Sigmoid colon (tissue), 4 donors: ENCODE results near the gene KLHDC3.

Experiments
- POLR2AphosphoS5 ChIP-seq, 4 donors: sonication (generic); formaldehyde crosslinking; IDR thresholded peaks; one replicate each; pipeline ENCODE4 v1.6.1; 2017; ENCODE audit warnings: antibody characterized with exemption in 4 of 4
- TF ChIP-seq, protein P1 (sequence below), 4 experiments: fragments of 450-650 bp in 3 of 4; fragments of 200-600 bp in 1 of 4; IDR thresholded peaks; one replicate each; pipeline ENCODE4 v1.5.1; 2016 to 2019; ENCODE audit warnings: antibody characterized with exemption in 4 of 4, mild to moderate bottlenecking in 3 of 4, moderate library complexity in 2 of 4

DNA sequence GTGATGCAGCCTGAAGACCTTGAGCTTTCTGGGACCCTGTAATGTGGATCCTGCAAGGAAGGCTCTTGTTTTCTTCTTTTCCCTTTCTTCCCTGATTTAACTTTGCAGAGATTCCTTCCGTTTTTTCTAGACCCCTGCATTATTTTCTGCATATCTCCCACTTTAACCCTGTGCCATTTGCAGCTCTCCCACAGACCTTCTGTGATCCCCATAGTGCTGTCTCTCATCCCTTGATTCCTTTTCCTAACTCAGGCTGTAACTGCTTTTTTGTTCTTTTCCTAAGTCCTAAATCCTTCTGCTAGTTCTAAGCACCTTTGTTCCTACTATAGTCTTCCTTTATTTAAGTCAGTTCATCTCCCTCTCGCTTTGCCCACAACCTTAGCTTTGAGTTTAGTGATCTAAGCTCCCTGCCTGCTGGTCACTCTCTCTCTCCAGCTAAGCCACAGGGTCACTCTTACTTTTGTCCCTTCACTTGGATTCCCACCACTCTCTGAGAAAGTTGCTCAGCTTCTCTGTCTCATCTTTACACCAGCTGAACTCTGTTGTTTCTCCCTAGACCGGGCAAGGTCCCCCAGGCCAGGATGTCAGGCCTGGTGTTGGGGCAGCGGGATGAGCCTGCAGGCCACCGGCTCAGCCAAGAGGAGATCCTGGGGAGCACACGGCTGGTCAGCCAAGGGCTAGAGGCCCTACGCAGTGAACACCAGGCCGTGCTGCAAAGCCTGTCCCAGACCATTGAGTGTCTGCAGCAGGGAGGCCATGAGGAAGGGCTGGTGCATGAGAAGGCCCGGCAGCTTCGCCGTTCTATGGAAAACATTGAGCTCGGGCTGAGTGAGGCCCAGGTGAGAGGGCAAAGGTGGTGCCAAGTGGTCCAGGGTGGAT is 46.9 kb downstream of the KLHDC3 start:
- TF ChIP-seq, protein P1, sequence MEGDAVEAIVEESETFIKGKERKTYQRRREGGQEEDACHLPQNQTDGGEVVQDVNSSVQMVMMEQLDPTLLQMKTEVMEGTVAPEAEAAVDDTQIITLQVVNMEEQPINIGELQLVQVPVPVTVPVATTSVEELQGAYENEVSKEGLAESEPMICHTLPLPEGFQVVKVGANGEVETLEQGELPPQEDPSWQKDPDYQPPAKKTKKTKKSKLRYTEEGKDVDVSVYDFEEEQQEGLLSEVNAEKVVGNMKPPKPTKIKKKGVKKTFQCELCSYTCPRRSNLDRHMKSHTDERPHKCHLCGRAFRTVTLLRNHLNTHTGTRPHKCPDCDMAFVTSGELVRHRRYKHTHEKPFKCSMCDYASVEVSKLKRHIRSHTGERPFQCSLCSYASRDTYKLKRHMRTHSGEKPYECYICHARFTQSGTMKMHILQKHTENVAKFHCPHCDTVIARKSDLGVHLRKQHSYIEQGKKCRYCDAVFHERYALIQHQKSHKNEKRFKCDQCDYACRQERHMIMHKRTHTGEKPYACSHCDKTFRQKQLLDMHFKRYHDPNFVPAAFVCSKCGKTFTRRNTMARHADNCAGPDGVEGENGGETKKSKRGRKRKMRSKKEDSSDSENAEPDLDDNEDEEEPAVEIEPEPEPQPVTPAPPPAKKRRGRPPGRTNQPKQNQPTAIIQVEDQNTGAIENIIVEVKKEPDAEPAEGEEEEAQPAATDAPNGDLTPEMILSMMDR (IDR thresholded peaks at IDR 0.05): no peak
- TF ChIP-seq POLR2AphosphoS5 (IDR thresholded peaks at IDR 0.05): no peak
